Stimulated activated CD4-positive, alpha-beta T cell treated with anti-CD3 and anti-CD28 coated beads, Interleukin-12 subunit alpha, Interleukin-12 subunit beta, amount 100 ng/mL, for 48 hours (primary cell): ENCODE measurements around the gene NKPD1.

Experiments used
- DNase-seq, 3 donors: peaks; one replicate each; pipeline ENCODE4 v3.0.0-alpha.2; 2020; ENCODE audit warnings: low read depth in 2 of 3, low spot score in 1 of 3

Gene NKPD1, protein sequence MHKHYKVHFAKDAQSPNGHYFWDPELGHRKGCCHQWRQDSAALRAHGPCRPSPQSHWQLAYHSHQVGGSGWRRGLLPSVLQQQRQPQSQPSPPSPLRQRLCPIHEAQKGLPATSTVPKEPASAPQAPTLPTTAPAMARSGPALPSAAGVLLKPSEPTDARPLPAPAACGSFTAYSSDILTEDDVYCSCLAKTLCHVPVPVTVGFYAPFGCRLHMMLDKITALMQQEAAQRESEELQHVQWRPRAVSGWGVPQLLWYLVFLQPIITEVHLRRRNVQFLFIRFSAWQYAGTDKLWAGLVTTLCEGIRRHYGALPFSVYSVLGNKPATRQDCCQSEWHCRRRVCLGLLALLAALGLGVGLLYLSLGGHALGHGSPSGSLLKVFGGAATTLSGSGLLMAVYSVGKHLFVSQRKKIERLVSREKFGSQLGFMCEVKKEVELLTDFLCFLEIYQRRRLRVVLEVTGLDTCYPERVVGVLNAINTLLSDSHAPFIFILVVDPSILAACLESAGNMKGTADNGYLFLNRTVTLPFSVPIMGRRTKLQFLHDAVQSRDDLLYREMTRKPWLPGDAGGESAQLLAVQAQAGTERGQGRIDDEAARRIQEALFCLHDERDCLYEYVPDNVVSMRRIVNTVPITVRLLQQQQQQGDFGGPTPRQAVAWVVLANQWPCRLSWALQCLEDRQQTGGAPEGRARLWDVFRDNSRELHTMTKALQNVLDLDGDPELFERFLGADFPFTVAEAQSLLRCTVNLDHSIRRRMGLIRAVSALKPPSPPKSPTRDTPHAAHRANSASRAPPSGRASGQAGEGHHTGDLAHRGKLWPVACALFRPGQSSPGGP

DNA sequence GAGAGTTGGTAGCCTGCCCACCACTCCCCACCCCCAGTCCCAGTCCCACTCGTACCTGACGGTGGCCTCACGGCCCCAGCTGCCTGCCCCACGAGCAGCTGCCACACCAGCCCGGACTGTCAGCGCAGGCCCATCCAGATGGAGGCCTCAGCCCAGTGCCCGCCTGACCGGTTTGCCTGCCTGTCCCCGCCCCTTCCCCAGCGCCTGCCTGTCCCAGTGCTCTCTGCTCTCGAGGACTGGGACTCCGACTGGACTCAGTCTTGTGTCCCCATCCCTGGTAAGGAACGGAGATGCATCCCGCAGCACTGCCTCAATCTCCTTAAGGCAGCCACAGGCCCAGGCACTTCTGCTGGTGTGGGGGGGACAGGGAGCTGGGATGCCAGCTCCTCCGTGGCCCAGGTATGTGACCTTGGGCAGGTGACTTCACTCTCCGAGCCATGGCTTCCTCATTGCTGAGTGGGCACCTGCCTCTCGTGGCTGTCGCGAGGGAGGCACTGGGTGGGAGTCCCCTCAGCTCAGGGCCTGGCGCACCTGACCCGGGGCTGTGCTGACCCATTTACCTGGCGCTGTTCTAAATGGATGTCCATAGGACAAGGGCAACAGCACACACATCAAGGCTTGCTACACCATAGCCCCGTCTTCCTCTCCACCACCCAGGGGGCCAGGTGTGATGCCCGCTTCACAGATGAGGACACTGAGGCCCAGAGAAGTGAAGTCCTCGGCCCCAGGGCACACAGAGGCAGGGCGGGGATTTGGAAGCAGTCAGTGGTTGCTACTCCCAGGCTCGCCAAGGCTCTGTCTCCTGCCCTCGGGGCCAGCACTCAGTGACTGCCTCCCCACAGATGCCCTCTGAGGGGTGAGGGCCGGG, at the start of gene NKPD1:
NKPD1 (minus strand) TSS at position 113 of the 868 bp plus-strand sequence. CDS start 832 bp downstream, outside the sequence.
- no peak for DNase-seq

DNA sequence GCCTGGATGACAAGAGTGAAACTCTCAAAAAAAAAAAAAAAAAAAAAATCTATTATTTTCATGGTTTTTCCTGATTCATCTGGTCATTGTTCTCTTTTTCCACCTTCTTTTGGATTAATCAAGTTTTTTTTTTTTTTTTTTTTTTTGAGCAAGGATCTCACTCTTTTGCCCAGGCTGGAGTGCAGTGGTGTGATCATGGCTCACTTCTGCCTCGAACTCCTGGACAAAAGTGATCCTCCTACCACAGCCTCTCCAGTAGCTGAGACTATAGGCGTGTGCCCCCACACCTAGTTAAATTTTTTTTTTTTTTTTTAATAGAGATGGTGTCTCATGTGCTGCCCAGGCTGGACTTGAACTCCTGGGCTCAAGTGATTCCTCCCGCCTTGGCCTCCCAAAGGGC, 45.5 kb upstream of the NKPD1 start:
- no peak for DNase-seq

DNA sequence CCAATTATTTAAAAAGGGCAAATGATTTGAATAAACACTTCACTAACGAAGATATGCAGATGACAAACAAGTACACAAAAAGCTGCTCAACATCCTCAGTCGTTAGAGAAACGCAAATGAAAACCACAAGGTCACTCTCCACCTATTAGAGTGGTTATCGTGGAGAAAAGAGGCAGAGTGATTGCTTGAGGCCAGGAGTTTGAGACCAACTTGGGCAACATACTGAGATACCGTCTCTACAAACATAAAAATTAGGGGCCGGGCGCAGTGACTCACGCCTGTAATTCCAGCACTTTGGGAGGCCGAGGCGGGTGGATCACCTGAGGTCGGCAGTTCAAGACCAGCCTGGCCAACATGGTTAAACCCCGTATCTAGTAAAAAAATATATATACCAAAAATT, 45.0 kb upstream of the NKPD1 start:
- no peak for DNase-seq

DNA sequence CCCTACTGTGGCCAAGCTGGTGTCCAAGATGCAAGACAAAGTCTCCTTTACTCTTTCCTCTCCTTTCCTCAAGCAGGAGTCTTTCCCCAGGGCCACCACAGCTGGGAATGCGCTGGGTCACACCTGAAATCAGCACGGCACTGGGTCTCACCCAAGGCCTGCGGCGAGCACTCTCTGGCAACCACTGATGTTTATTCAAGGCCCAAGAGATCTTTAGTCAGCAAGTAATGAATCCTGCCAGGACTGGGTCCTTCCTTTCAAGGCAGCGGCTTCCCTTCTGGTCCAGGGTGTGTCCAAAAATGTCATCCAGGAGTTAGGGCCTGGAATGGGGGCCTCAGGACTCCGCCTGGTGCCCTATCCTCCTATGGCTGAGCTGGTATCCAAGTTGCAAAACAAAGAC, 41.9 kb upstream of the NKPD1 start:
- DNase-seq = no peak

DNA sequence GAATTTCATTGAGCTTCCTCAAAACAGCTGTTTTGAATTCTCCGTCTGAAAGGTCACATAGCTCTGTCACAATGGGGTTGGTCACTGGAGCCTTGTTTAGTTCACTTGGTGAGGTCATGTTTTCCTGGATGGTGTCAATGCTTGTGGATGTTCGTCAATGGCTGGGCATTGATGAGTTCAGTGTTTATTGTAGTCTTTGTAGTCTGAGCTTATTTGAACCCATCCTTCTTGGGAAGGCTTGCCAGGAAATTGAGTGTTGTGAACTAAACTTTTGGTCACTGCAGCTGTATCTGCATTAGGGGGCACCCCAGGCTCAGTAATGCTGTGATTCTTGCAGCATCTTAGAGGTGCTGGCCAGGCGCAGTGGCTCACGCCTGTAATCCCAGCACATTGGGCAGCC, 39.8 kb upstream of the NKPD1 start:
- no peak for DNase-seq

DNA sequence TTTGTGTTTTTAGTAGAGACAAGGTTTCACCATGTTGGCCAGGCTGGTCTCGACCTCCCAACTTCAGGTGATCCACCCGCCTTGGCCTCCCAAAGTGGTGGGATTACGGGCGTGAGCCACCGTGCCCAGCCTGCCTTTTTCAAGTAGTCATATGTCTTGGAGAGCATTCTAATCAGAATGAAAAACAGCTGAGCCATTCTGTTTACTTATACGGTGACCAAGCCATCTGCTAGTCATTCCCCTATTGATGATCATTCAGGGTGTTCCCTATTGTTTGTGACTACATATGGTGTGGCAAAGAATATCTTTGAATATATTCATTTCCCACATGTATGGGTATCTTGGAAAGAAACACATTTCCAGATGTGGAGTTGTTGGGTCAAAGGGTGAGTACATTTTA, 35.0 kb upstream of the NKPD1 start:
- no peak for DNase-seq

DNA sequence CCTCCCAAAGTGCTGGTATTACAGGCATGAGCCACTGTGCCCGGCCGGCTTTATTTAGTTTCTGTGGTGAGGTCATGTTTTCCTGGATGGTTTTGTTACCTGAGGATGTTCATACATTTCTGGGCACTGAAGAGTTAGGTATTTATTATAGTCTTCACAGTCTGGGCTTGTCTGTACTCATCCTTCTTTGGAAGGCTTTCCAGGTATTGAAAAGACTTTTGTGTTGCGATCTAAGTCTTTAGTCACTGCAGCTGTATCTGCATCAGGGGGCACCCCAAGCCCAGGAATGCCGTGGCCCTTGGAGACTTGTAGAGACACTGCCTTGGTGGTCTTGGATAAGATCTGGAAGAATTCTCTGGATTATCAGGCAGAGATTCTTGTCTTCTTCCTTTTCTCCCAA, 30.6 kb upstream of the NKPD1 start:
- no peak for DNase-seq

DNA sequence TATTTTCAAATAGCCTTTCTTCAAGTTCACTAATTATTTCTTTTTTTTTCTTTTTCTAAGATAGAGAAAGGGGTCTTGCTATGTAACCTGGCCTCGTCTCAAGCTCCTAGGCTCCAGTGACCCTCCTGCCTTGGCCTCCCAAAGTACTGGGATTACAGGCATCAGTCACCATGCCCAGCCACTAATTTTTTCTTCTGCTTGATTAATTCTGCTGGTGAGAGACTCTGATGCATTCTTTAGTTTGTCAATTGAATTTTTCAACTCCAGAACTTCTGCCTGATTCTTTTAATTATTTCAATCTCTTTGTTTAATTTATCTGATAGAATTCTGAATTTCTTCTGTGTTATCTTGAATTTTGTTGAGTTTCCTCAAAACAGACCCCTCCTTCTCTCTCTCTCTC, 29.2 kb upstream of the NKPD1 start:
- DNase-seq = no peak

DNA sequence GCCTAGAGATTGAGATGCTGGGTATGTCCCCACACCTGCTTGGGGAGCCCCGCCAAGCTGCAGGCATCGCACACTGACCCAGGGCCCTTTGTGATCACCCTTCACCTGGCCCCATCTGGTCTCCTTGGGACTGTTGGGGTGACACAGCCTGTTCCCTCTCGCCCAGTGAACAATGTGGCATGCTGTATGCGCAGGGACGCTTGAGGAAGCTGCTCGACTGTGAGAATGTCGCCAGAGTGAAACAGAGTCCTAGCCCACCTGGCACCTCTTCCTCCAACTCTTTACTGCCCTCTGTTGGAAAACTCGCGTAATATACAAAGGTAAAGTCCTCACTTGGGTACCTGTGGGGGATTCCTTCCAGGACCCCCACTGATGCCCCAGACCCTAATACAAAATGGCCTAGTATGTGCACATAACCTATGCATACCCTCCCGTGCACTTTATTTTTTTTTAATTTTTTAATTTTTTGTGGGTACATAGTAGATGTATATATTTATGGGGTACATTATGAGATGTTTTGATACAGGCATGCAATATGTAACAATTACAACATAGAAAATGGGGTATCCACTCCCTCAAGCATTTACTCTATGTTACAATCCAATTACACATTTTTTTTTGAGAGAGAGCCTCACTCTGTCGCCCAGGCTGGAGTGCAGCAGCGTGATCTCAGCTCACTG, 26.8 kb upstream of the NKPD1 start:
- DNase-seq = no peak

DNA sequence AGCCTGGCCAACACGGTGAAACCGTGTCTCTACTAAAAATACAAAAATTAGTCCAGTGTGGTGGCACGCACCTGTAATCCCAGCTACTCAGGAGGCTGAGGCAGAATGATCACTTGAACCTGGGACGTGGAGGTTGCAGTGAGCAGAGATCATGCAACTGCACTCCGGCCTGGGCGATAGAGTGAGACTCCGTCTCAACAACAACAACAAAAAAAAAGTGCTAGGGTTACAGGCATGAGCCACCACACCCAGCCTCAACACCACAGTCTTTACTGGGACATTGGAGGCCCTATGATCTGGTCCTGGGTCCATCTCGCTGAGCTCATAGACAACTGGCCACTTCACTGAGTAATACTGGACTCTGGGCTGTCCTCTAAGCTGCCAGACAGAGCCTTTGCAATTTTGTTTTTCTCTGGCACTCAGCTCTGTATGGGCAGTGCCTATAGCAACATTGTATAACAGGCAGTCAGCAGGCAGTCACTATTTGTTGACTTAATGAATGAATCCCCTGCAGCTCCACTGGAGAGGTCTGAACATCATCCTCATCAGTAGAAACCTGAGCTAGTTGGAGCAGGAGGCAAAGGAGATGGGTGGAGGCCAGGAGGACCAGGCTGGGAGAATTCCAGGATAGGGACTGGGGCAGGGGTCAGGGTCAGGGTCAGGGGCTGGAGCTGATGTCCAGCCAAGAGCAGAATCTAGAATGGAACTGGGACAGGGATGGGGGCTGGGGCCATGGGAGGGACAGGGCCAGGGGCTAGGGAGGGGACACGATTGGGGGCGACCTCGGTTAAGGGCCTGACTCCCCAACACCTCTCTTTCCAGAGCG, 25.9 kb upstream of the NKPD1 start:
- no peak for DNase-seq

DNA sequence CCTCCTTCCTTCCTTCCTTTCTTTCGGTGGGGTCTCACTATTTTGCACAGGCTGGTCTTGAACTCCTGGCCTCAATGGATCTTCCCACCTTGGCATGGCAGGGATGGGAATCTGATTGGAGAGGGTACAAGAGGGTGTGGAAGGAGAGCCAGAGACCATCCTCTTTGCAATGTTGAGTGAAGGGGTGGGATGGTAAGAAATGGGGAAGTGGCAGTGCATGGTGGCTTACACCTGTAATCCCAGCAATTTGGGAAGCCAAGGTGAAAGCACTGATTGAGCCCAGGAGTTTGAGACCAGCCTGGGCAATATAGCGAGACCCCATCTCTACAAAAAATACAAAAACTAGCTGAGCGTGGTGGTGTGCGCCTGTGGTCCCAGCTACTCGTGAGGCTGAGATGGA, 23.3 kb upstream of the NKPD1 start:
- no peak for DNase-seq

DNA sequence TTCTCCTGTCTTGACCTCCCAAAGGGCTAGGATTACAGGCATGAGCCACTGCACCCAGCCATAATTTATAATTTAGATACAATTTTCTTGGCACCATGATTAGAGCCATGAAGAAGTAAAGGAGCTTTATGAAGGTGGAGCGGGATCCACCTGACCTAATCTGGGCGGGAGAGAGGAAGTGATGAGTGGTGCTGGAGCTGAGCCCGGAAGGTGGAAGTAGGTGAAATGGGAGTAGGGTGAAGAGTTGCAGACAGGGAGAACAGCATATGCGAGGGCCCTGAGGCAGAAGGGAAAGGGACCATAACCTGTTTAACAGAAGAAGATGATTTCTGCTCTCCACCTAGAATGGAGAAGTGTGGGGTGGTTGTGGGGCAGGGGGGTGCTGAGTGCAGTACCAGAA, 22.0 kb upstream of the NKPD1 start:
- no peak for DNase-seq

DNA sequence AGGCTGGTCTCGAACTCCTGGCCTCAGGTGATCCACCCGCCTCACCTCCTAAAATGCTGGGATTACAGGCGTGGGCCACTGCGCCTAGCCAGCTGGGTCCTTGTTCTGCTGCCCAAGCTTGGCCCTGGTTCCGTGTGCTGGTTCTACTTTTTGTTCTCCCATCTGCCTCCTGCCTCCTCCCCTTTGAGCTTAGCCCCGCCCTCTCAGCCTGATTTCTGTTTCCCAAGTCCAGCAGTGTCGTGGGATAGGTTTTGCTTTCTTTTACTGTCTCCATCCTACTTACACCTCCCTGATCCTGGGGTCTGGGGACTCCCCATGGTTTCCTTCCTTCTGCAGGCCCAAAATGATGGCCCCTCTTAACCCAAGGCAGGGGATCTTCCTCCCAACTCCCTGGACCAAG, 20.2 kb upstream of the NKPD1 start:
- DNase-seq = no peak

DNA sequence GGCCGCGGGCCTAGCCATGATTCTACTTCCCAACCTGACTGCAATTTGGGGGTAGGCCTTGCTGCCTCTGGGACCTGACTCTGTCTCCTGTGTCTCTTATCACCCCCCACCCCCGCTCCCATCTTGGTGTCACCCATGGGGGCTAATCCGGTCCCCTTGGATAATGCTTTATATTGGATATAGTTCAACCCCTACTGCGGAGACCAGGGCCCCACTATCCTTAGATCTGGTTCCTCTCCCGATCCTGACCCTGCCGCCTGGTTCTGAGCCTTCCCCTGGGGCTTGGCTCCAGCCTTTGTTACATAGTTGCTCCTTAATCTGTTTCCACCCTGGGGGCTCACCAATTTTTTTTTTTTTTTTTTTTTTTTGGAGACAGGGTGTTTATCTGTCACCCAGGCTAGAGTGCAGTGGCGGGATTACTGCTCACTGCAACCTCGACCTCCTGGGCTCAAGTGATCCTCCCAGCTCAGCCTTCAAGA, 19.1 kb upstream of the NKPD1 start:
- DNase-seq = no peak

DNA sequence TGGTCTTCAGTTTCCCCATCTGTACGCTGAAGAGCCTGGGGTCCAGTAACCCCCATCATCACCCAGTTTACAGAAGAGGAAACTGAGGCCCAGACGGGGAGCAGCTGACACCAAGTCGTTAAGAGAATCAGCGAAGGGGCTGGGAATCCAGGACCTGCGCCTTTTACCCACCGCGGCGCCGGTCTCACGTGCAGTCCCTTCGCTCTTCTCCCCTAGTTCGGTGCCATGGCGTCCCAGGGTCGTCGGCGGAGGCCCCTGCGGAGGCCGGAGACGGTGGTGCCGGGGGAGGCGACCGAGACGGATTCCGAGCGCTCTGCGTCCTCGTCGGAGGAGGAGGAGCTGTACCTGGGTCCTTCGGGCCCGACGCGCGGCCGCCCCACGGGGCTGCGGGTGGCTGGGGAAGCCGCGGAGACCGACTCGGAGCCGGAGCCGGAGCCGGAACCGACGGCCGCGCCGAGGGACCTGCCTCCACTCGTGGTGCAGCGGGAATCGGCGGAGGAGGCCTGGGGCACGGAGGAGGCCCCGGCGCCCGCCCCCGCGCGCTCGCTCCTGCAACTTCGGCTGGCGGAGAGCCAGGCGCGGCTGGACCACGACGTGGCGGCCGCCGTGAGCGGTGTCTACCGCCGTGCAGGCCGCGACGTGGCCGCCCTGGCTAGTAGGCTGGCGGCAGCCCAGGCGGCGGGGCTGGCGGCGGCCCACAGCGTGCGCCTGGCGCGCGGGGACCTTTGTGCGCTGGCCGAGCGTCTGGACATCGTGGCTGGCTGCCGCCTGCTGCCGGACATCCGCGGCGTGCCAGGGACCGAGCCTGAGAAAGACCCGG, 18.5 kb upstream of the NKPD1 start:
- peak in 1 of 3 donors; percentile 33 for DNase-seq

DNA sequence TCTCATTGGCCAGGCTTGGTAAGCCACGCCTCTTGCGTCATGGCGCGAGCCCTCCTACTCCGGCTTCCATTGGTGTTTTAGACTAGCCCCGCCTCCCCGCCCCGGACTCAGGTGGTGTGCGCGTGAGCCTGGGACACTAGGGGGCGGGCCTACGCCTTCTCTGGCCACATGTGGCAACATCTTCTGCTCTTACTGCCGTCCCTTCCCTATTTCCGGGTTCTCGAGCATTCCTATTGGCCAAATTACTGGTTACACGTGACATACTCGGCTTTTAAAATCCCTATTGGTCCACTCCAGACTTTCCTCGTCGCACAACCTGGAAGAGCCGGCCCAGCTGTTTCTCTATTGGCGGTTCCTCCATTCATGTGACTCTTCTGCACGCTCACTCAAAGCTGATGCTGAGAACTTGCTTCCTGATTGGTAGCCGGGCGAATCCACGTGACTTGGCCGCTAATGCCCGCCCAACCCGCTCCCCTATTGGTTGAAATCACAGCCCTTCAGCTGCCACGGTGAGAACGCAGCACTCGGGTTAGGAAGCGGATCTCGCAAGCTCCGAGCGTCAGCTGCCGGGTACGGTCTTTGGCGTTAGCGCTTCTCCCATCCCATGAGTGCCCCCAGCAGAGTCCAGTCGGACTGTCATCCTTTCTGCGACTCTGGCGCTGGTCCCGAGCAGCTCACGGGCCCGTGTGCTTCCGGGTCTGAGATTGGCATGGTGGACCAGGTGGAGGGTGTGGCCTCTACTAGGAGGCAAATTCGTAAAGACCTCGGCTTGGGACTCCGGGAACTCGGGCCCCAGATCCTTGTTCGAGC, 17.7 kb upstream of the NKPD1 start, which contains the start of gene BLOC1S3:
BLOC1S3 (plus strand) TSS at position 523 of the 810 bp plus-strand sequence. CDS start 513 bp downstream, outside the sequence.
- peak; percentile 97 to 100 (median 100) for DNase-seq

DNA sequence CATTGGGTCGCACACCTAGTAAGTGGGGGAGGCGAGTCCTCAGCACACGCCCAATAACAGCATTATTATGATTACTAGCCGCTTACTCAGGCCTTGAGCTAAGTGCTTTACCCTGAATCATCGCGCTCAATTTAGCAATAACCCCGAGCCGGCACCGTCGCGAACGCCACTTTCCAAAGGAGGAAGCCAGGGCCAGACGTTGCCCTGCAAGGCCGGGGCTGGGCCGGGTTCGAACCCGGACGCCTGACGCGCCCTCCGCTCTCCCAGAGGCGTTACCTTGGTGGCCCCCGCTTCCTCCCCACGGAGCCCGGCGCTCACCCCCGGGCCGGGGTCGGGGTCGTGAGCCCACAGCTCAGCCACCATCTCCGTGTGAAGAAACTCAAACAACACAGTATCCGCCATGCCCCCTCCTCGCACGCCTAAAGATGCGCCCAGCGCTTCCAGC, 17.1 kb upstream of the NKPD1 start, which contains the start of gene TRAPPC6A:
TRAPPC6A (minus strand) TSS at position 421 of the 445 bp plus-strand sequence; CDS start at position 402, 19 bp downstream.
- no peak for DNase-seq
